HEK293 (cell line): ENCODE measurements around the gene MRPL45.

Experiments
- GLI4 ChIP-seq: fragments of 450-650 bp; formaldehyde crosslinking; IDR thresholded peaks from 2 replicates; pipeline ENCODE4 v1.5.1; 2016; ENCODE audit warnings: missing biosample characterization, missing genetic modification characterization
- MYNN ChIP-seq: fragments of 450-650 bp; formaldehyde crosslinking; IDR thresholded peaks from 2 replicates; pipeline ENCODE4 v1.5.1; 2016; ENCODE audit warnings: missing biosample characterization, missing genetic modification characterization, borderline replicate concordance
- MZF1 ChIP-seq: fragments of 450-650 bp; formaldehyde crosslinking; IDR thresholded peaks from 2 replicates; pipeline ENCODE4 v1.5.1; 2017; ENCODE audit warnings: missing biosample characterization, missing genetic modification characterization, borderline replicate concordance
- ZBTB1 ChIP-seq: fragments of 450-650 bp; formaldehyde crosslinking; IDR thresholded peaks from 2 replicates; pipeline ENCODE4 v1.5.1; 2016; ENCODE audit warnings: missing biosample characterization, missing genetic modification characterization
- ZBTB20 ChIP-seq: fragments of 450-650 bp; formaldehyde crosslinking; IDR thresholded peaks from 2 replicates; pipeline ENCODE4 v1.5.1; 2016; ENCODE audit warnings: missing biosample characterization, missing genetic modification characterization
- ZBTB48 ChIP-seq: fragments of 450-650 bp; formaldehyde crosslinking; IDR thresholded peaks from 2 replicates; pipeline ENCODE4 v1.5.1; 2016; ENCODE audit warnings: missing biosample characterization, missing genetic modification characterization
- ZNF114 ChIP-seq: fragments of 450-650 bp; formaldehyde crosslinking; IDR thresholded peaks from 2 replicates; pipeline ENCODE4 v1.5.0; 2017; ENCODE audit warnings: missing biosample characterization, missing genetic modification characterization
- ZNF133 ChIP-seq: fragments of 450-650 bp; formaldehyde crosslinking; IDR thresholded peaks from 2 replicates; pipeline ENCODE4 v1.5.1; 2016; ENCODE audit warnings: missing biosample characterization, missing genetic modification characterization
- ZNF2 ChIP-seq: fragments of 450-650 bp; formaldehyde crosslinking; IDR thresholded peaks from 2 replicates; pipeline ENCODE4 v1.5.1; 2016; ENCODE audit warnings: missing biosample characterization, missing genetic modification characterization
- ZNF223 ChIP-seq: fragments of 450-650 bp; formaldehyde crosslinking; IDR thresholded peaks from 2 replicates; pipeline ENCODE4 v1.5.1; 2016; ENCODE audit warnings: missing biosample characterization, missing genetic modification characterization
- ZNF366 ChIP-seq: fragments of 450-650 bp; formaldehyde crosslinking; conservative IDR thresholded peaks from 2 replicates; pipeline ENCODE4 v1.5.1; 2016; ENCODE audit warnings: missing biosample characterization, missing genetic modification characterization
- TF ChIP-seq, protein P1 (sequence below): fragments of 450-650 bp; formaldehyde crosslinking; IDR thresholded peaks from 2 replicates; pipeline ENCODE4 v1.5.1; 2016; ENCODE audit warnings: missing biosample characterization, missing genetic modification characterization

DNA sequence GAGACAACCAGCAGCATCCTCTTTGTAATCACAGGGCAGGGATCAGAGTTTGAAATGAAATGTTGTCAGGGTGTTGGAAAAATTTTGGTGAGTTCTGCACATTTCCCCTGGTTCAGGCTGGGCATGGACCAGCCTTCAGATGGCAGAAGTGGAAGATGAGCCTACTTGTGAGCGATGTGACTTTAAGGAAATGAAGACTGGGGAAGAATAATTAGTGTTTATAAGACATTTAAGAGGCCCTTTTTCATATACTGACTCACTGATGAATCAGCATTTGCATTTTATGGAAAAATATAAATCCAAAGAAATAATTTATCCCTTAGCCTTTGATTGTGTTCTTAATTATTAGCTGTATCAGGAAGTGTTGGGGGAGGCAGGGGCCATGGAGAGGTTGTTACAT lies 25.9 kb downstream of the MRPL45 start:
- TF ChIP-seq ZNF366 (tag by site-specific recombination) (no peak), ZNF223 (no peak), ZNF133 (tag by site-specific recombination) (no peak), ZNF2 (tag by site-specific recombination) (no peak), ZBTB48 (tag by site-specific recombination) (no peak), ZNF114 (tag by site-specific recombination) (no peak), GLI4 (tag by site-specific recombination) (no peak), ZBTB20 (tag by site-specific recombination) (no peak), MZF1 (no peak), MYNN (no peak), ZBTB1 (tag by site-specific recombination) (no peak)
- TF ChIP-seq, protein P1, sequence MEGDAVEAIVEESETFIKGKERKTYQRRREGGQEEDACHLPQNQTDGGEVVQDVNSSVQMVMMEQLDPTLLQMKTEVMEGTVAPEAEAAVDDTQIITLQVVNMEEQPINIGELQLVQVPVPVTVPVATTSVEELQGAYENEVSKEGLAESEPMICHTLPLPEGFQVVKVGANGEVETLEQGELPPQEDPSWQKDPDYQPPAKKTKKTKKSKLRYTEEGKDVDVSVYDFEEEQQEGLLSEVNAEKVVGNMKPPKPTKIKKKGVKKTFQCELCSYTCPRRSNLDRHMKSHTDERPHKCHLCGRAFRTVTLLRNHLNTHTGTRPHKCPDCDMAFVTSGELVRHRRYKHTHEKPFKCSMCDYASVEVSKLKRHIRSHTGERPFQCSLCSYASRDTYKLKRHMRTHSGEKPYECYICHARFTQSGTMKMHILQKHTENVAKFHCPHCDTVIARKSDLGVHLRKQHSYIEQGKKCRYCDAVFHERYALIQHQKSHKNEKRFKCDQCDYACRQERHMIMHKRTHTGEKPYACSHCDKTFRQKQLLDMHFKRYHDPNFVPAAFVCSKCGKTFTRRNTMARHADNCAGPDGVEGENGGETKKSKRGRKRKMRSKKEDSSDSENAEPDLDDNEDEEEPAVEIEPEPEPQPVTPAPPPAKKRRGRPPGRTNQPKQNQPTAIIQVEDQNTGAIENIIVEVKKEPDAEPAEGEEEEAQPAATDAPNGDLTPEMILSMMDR (tag by site-specific recombination) = no peak
